Stimulated activated CD4-positive, alpha-beta T cell treated with anti-CD3 and anti-CD28 coated beads, Interleukin-12 subunit alpha, Interleukin-12 subunit beta, amount 100 ng/mL, for 4 hours (primary cell): ENCODE data around the gene SORCS2.

Experiments used
- DNase-seq: peaks from one replicate; pipeline ENCODE4 v3.0.0-alpha.2; 2020

The SORCS2 gene

GRCh38 chr4:7398788-7399439 lies 206.6 kb downstream of the SORCS2 start:
- DNase-seq = no peak

GRCh38 chr4:7399440-7400234 lies 207.3 kb downstream of the SORCS2 start:
- no peak for DNase-seq

GRCh38 chr4:7400671-7401298 lies 208.4 kb downstream of the SORCS2 start:
- DNase-seq = no peak

- DNase-seq = no peak
Observed at GRCh38 chr4:7402526-7402925, 210.2 kb downstream of the SORCS2 start.

- no peak for DNase-seq
Observed at GRCh38 chr4:7403001-7403400, 210.7 kb downstream of the SORCS2 start.

GRCh38 chr4:7408166-7408565 lies 215.8 kb downstream of the SORCS2 start:
- no peak for DNase-seq

GRCh38 chr4:7410446-7410845 lies 218.1 kb downstream of the SORCS2 start:
- DNase-seq = no peak

- no peak for DNase-seq
Observed at GRCh38 chr4:7411491-7411890, 219.2 kb downstream of the SORCS2 start.

- no peak for DNase-seq
Observed at GRCh38 chr4:7411896-7412553, 219.7 kb downstream of the SORCS2 start.

GRCh38 chr4:7412554-7412912 lies 220.2 kb downstream of the SORCS2 start:
- no peak for DNase-seq

- no peak for DNase-seq
Observed at GRCh38 chr4:7414046-7414445, 221.7 kb downstream of the SORCS2 start.

- DNase-seq = no peak
Observed at GRCh38 chr4:7414736-7415510, 222.6 kb downstream of the SORCS2 start.

- no peak for DNase-seq
Observed at GRCh38 chr4:7415927-7416686, 223.8 kb downstream of the SORCS2 start.

GRCh38 chr4:7416745-7417432 lies 224.6 kb downstream of the SORCS2 start:
- DNase-seq = no peak

GRCh38 chr4:7417639-7418038 lies 225.3 kb downstream of the SORCS2 start:
- DNase-seq = no peak

- DNase-seq = no peak
Observed at GRCh38 chr4:7418131-7418943, 226.0 kb downstream of the SORCS2 start.

GRCh38 chr4:7419961-7420660 lies 227.8 kb downstream of the SORCS2 start:
- no peak for DNase-seq

GRCh38 chr4:7420661-7421040 lies 228.3 kb downstream of the SORCS2 start:
- DNase-seq = no peak

- DNase-seq = no peak
Observed at GRCh38 chr4:7421356-7422150, 229.2 kb downstream of the SORCS2 start.
